Purkinje cell (primary cell): ENCODE results near the gene MAGEA9B. TPM values are rescaled to one million over a fixed set of nuclear protein-coding genes. Genes with fewer than 3 reads are reported as not detected.

Source experiments
- polyA plus RNA-seq: library from polyadenylated mRNA; unstranded; fragments of >200 nt; fragmentation: Nextera tagmentation; gene quantifications from 2 replicates; pipeline ENCODE4 v1.2.1, GENCODE V29; 2014

The MAGEA9B gene, protein sequence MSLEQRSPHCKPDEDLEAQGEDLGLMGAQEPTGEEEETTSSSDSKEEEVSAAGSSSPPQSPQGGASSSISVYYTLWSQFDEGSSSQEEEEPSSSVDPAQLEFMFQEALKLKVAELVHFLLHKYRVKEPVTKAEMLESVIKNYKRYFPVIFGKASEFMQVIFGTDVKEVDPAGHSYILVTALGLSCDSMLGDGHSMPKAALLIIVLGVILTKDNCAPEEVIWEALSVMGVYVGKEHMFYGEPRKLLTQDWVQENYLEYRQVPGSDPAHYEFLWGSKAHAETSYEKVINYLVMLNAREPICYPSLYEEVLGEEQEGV
- polyA plus RNA-seq, result not detected in 2 replicates

DNA sequence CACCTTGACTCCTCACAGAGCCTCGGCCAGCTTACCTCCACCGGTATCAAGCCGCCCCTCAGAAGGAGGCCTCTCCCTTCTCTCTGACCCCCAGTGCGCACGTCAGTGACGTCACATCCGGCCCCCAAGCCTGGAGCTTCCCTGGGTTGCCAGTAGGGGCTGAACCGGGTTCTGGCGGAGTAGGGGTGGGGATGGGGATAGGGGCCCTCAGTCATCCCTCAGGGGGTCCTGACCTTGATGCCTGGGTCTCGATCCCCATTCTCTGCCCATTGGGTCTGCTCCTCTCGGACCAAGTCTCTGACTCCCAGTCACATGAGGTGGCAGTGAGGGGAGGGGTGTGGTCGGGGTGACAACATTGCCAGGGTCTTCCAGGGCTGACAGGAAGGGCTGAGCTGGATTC, at the start of gene MAGEA9B:
TSS of gene MAGEA9B (minus strand) at position 101 of the 400 bp plus-strand sequence. CDS start 4,280 bp downstream, outside the sequence.

DNA sequence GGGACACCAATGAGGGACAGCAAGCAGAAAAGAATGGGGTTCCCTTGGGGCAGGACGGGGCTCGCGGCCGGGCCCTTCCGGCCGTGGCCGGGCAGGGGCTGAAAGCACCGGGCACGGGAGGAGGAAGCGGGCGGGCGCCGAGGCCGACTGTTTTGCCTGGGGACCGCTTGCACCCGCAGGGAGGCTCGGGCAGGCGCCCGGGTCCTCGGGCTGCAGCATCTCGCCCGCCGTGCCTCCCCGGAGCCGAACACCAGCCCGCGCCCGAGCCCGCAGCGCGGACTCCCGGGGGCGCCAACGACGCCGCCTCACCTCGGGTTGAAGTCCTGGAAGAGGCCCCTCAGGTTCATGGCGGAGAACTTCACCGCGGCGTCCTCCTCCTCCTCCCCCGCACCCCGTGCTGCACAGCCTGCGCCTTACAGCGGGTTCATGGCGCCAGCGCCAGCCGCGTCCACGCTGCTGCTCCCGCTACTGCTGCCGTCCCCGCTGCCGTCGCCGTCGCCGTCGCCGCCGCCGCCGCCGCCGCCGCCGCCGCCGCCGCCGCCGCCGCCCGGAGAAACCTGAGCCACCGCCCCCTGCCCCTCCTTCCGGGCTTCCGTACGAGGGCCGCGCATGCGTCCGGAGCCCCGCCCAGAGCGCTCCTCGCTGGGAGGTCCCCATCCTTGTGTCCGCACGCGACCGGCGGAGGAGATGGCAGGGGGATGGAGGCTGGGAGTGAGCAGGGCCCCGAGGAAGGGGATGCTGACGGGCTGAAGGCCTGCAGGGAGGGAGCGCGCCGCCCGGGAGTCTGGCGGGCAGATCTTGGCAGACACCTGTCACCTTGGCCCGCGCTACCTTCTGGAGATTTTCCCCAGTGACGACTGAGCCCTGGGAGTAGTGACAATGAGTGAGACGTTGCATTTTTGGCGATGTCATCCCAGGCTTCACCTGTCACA, 44.2 kb upstream of the MAGEA9B start, which contains the start of gene TMEM185A:
TSS of gene TMEM185A (minus strand) at position 559 of the 932 bp plus-strand sequence. CDS start at position 347, 212 bp downstream.

DNA sequence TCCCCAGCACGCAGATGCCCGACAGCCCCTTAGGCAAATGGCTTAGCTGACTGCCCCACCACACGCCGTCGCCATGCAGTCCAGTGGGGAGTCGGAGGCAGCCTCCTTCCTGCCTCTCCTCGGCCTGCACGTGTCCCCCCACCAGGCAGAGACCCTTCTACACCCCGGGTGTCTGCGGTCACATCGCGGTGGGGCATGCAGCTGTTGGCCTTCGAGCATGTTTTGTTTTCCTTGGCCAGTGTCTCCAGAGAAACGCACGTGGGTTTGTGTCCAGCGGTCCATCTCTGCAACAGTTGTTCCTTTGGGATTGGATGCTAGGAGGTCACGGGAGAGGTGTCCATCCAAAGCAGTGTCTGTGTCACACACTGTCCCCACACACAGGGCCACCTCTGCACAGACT, 8.0 kb upstream of the MAGEA9B start, which contains the start of gene HSFX2:
TSS of gene HSFX2 (minus strand) at position 101 of the 400 bp plus-strand sequence. CDS start 614 bp downstream, outside the sequence.

DNA sequence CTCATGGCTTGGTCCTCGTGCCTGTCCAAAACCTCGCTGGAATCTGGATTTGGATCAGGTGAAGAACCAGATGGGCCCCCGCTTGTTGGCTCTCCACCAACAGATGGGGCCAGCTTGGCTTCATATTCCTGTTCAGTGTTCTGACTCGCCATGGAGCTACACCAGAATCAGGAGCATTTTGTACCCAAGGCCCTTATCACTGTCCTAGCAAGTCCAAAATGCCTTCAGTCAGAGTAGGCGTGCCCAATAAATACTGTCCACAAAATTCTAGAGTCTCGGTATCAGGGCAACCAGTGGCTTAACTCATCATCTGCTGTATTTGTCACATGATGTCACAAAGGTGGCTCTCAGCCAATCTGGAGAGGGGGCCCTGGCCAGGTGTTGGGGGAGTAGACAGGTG, 37.6 kb downstream of the MAGEA9B start, which contains the start of gene HSFX3:
TSS of gene HSFX3 (minus strand) at position 224 of the 400 bp plus-strand sequence. CDS start at position 152, 72 bp downstream.

DNA sequence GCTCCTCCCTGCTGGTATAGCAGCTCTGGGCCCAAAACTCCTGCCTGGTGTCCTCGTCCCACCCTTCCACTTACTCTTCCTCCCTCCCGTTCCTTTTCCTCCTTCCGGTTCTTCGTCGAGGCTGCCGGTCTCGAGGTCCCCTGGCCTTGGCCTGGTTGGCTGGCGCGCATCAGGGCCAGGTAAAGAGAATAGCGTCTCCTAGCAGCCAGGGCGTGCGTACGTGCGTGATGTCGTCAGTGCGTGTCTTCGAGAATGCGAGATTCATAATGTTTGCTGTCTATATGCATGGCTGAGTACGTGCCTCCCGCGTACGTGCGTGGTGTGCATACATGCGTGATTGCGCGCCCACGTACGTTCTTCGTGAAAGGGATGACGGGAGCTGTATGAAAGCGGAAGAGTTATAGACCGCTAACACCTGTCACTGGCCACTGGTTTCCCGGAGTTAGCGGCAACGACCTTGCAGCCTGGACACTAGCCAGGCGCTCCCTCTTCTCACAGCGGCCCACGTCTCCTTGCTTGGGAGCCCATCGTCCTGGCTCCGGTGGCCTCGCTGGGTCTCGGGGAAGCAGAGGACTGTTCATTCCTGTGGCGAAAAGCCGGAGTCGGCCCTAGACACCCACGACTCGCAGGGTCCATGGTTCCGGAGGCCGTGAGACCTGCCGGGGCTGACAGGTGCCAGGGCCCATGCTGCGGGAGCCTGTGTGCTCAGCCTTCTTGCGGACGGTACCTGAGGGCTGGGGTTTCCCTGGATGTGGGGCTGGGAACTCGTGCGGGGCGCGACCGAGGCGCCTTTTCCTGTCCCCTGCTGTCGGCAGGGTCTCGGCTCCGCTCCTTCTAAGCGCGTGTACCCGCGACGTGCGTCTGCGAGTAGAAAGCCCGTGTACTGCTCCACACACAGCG, 46.4 kb downstream of the MAGEA9B start, which contains the start of gene EOLA1:
TSS of gene EOLA1 (plus strand) at position 392 of the 900 bp plus-strand sequence. CDS start 4,619 bp downstream, outside the sequence.

Other genes starting within 250 kb of the MAGEA9B start
- 21.7 and 33.8 TPM in 2 replicates for gene IDS, start 82.2 kb downstream of the MAGEA9B start, polyA plus RNA-seq
- gene EOLA1, start 46.4 kb downstream of the MAGEA9B start, polyA plus RNA-seq, result 8.9 and 12.2 TPM in 2 replicates
- 0.20 and 0.27 TPM in 2 replicates for gene HSFX3, start 37.5 kb downstream of the MAGEA9B start, polyA plus RNA-seq
- gene HSFX2, start 7.9 kb upstream of the MAGEA9B start, polyA plus RNA-seq, result 0.89 TPM in 1 of 2 replicates, not detected in the other
- gene TMEM185A, start 44.3 kb upstream of the MAGEA9B start, polyA plus RNA-seq, result 25.6 and 40.1 TPM in 2 replicates
- not detected in 2 replicates for gene MAGEA11, start 124.6 kb upstream of the MAGEA9B start, polyA plus RNA-seq
- not detected in 2 replicates for gene HSFX1, start 186.6 kb upstream of the MAGEA9B start, polyA plus RNA-seq
- not detected in 2 replicates for gene MAGEA9, start 194.5 kb upstream of the MAGEA9B start, polyA plus RNA-seq